Activated naive CD4-positive, alpha-beta T cell treated with anti-CD3 and anti-CD28 coated beads, Interleukin-2, amount 10 ng/mL, durations not matched to agents 5 hours and 36 hours (primary cell): ENCODE data around the gene TMEM121. TPM values are rescaled to one million over a fixed set of nuclear protein-coding genes. Genes with fewer than 3 reads are reported as not detected.

Experiments
- total RNA-seq, 2 experiments: library from RNA; stranded (reverse); gene quantifications; one replicate each; pipeline ENCODE4 v1.2.3, GENCODE V29; 2021

TMEM121 gene
- 1 to 10 TPM; 6.2 to 7.0 TPM for total RNA-seq

DNA sequence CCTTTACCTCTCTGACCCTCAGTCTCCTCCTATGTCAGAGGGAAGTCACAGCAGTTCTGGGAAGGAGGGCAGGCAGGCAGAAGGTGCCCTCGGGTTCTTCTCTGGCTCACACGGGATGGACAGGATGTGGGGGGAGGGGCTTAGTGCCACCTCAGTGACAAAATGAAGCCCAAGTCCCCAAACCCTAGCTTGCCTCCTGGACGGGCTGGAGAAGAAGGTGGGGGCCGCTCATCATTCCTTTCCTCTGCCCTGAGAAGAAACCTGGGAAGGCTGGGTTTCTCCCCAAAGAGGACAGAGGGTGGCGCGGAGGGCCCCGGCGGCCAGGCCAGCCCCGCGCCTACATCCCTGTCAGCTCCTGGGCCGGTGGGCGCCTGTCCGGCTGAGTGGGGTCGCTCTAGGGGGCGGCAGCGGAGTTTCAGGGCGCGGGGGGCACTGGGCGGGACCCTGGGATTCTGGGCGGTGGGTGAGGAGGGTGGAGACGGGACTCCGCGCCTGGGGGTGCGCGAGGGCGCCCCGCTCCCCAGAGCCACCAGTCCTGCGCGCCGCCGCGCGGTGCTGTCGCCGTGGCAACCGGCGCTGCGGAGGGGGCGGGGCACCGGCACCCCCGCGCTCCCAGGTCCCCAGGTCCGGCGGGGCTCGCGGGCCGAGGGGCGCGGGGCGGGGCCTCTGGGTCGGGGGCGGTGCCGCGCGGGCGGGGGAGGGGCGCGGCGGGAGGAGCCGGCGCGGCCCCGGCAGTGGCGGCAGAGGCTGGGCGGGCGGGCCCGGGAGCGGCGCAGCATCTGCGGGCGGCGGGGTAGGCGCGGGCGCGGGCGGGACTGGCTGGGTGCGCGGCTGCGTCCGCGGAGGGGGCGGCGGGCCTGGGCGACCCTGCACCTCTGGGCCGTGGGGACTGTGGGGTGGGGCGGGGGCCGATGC lies at the start of gene TMEM121:
Gene TMEM121, plus strand, starts transcription at position 723 of the 915 bp plus-strand sequence. CDS start 2,252 bp downstream, outside the sequence.

DNA sequence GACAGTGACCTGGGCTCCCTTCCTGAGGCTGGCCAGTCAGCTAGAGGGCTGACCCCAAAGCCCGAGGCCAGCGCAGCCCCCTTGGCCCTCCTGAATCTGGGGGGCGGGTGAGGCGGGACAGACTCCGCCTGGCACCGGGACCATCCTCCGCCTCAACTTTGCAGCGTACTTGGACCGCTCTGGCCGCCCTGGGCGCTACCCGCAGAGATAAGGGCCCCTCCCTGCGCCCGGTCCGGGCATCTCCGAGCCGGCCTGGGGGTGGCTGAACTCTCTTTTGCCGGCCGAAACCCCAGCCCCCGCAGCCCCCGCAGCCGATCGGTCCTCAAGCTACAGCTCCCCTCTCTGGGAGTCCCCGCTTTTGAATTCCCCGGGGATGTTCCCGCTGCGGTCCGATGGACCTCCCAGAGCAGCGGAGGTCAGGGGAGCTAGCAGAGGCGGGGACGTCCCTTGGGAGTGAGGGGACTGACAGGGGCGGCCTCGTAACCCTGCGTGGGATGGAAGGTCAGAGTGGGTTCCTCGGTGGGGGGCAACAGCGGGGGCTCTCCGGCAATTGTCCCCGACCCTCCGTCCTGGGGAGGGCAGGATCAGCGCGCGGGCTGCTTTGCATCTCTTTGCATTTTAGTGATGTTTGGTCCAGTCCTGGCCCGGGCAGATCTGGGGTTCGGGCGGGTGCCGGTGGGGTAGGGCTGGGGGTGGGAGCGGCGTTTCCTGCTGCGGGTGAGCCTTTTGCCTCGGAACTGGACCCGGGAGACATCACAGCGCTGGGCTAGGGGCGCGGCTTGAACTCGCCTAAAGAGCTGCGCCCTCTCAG lies 40.0 kb upstream of the TMEM121 start, which contains the start of gene CRIP1:
Gene CRIP1, plus strand, starts transcription at position 724 of the 811 bp plus-strand sequence. CDS start 374 bp downstream, outside the sequence.

DNA sequence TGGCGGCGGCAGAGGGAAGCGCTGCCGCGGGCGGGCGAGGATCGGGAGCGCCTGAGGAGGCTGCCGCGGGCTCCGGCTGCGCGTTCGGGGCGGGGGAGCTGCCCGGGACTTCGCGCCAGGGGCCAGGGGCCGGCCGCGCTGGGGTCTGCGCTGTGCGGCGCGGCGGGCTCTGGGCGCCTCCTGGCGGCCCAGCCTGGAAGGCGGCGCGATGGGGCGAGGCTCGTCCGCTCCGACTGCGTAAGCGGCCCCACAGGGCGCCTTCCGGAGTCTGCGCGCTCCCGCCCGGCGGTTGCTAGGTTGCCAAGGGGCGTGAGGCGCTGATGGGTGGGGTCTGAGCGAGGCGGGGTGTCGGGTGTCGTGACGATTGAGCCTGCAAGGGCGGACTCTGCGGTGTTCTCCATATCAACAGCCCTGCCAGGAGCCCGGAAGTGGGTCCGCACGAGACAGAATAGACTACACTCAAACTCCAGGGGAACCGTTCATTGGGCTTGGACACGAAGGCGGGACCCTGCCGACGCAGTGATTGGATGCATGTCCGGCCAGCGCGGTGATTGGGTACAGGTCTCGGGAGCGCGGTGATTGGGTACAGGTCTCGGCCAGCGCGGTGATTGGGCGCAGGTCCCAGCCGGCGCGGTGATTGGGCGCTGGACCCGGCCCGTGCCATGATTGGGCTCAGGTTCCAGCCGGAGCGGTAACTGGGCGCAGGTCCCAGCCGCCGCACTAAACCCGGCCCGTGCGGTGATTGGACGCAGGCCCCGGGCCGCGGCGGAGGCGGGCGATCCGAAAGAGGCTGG lies 35.6 kb upstream of the TMEM121 start, which contains the start of gene TEDC1:
Gene TEDC1, plus strand, starts transcription at position 675 of the 794 bp plus-strand sequence. CDS start 130 bp downstream, outside the sequence.

Other genes starting within 250 kb of the TMEM121 start
- gene BRF1, start 225.6 kb upstream of the TMEM121 start, total RNA-seq: 10 to 100 TPM; 40.5 to 42.2 TPM
- gene PACS2, start 211.8 kb upstream of the TMEM121 start, total RNA-seq: 10 to 100 TPM; 44.1 to 47.4 TPM
- 1 to 10 TPM; 2.3 to 5.8 TPM for gene TEX22, start 128.0 kb upstream of the TMEM121 start, total RNA-seq
- 100 to 1,000 TPM; 114 to 115 TPM for gene MTA1, start 106.8 kb upstream of the TMEM121 start, total RNA-seq
- gene CRIP2, start 51.8 kb upstream of the TMEM121 start, total RNA-seq: not detected
- gene CRIP1, start 39.7 kb upstream of the TMEM121 start, total RNA-seq: 100 to 1,000 TPM; 486 to 508 TPM
- gene TEDC1, start 35.3 kb upstream of the TMEM121 start, total RNA-seq: 10 to 100 TPM; 34.0 to 34.2 TPM